Lung (tissue), 12 donors: ENCODE measurements around the gene TRA2B. TPM values are rescaled to one million over a fixed set of nuclear protein-coding genes. Genes with fewer than 3 reads are reported as not detected.

Experiments
- ATAC-seq: fragments of 200-7000 bp; cut with Tn5 transposase; one replicate; pipeline ENCODE4 v1.9.1; 2020; ENCODE audit warnings: moderate number of reproducible peaks; ENCODE audit not compliant: insufficient read depth, low FRiP score
- DNase-seq, 3 donors: peaks; one replicate each; pipeline ENCODE4 v3.0.0-alpha.2; 2013 to 2017
- H3K27ac ChIP-seq, 2 donors: one replicate each; pipeline ENCODE4 v1.5.1; 2013; ENCODE audit warnings: mild to moderate bottlenecking in 2 of 2, moderate library complexity in 2 of 2, control low read depth in 1 of 2, inconsistent platforms in 1 of 2, low read depth in 1 of 2, low read length in 1 of 2
- H3K27me3 ChIP-seq, 3 donors: one replicate each; pipeline ENCODE4 v1.5.1; 2013; ENCODE audit warnings: low read length in 2 of 3; ENCODE audit not compliant: control insufficient read depth in 3 of 3, insufficient read depth in 3 of 3
- H3K36me3 ChIP-seq, 4 donors: one replicate each; pipeline ENCODE4 v1.5.1; 2013; ENCODE audit warnings: low read length in 4 of 4, mild to moderate bottlenecking in 1 of 4, moderate library complexity in 1 of 4; ENCODE audit not compliant: control insufficient read depth in 4 of 4, insufficient read depth in 4 of 4
- H3K4me1 ChIP-seq, 5 donors: one replicate each; pipeline ENCODE4 v1.5.1; 2013; ENCODE audit warnings: low read length in 5 of 5, mild to moderate bottlenecking in 2 of 5, moderate library complexity in 1 of 5; ENCODE audit not compliant: control insufficient read depth in 5 of 5, insufficient read depth in 5 of 5
- H3K4me3 ChIP-seq: one replicate; pipeline ENCODE4 v1.5.1; 2013; ENCODE audit warnings: mild to moderate bottlenecking, control low read depth, moderate library complexity
- H3K9ac ChIP-seq, 2 donors: one replicate each; pipeline ENCODE4 v1.5.1; 2013; ENCODE audit warnings: low read length in 2 of 2, control low read depth in 1 of 2; ENCODE audit not compliant: insufficient read depth in 1 of 2
- H3K9me3 ChIP-seq, 4 donors: one replicate each; pipeline ENCODE4 v1.5.1; 2013; ENCODE audit warnings: low read length in 3 of 4, mild to moderate bottlenecking in 1 of 4, moderate library complexity in 1 of 4; ENCODE audit not compliant: control insufficient read depth in 4 of 4, insufficient read depth in 3 of 4
- CTCF ChIP-seq: IDR thresholded peaks from 2 replicates; pipeline ENCODE4 v1.5.1; 2012; ENCODE audit warnings: mild to moderate bottlenecking; ENCODE audit errors: control extremely low read depth, extremely low read depth
- WGBS, 2 donors: extraction: QIAGEN DNeasy Blood & Tissue Kit; methylation state at CpG; one replicate each; pipeline ENCODE4 v1.1.7; 2013; 5-methylcytosine and 5-hydroxymethylcytosine counted together
- polyA plus RNA-seq, 2 donors: library from polyadenylated mRNA; stranded (reverse); fragments of 200-250 nt; gene quantifications; one replicate each; pipeline ENCODE4 v1.2.1, GENCODE V29; 2013
- total RNA-seq, 2 donors: library from RNA; depleted of rRNA in 1 of 2; stranded (reverse); fragments of >200 nt in 1 of 2; gene quantifications; one replicate each; pipeline ENCODE4 v1.2.1, GENCODE V29; 2014 to 2021
- donor health status: control.
- donor health status: control.
- donor health status: Bipolar disorder and iron deficiency.
- donor health status: healthy.
- donor health status: DM: yes; HTN: yes; CAD: no.

TRA2B gene
- total and polyA plus RNA-seq, 4 donors: 61.2 to 263 (median 95.4) TPM

- DNase-seq: no peak
- TF ChIP-seq CTCF: no peak
- H3K27ac ChIP-seq: no peak overlapping the region
- H3K4me1 ChIP-seq: peaks cover 0 to 5% (median 0%) of the 10 kb centered on the region in 5 donors
- no peak overlapping the region for H3K4me3 ChIP-seq
- WGBS, 2 donors: 93 to 96% methylated on average over 4 of the region's 4 CpGs
- H3K9ac ChIP-seq: no peak overlapping the region
- peaks cover 31 to 87% (median 75%) of the 10 kb centered on the region in 4 donors for H3K36me3 ChIP-seq
- ATAC-seq: no peak
- H3K9me3 ChIP-seq: no peaks in the 10 kb centered on the region
- no peaks in the 10 kb centered on the region for H3K27me3 ChIP-seq
Measured at GRCh38 chr3:185920184-185920583, 17.6 kb downstream of the TRA2B start.

GRCh38 chr3:185916042-185916833 is 21.6 kb downstream of the TRA2B start:
- Histone ChIP-seq H3K9ac (no peak overlapping the region), H3K36me3 (peaks cover 23 to 56% (median 49%) of the 10 kb centered on the region in 4 donors), H3K27ac (no peak overlapping the region), H3K4me1 (no peaks in the 10 kb centered on the region), H3K9me3 (no peaks in the 10 kb centered on the region), H3K4me3 (no peak overlapping the region), H3K27me3 (no peaks in the 10 kb centered on the region)
- ATAC-seq (no peak), DNase-seq (no peak)
- WGBS, 2 donors: 88 to 93% methylated on average over 5 of the region's 5 CpGs
- no peak for TF ChIP-seq CTCF

- H3K36me3 ChIP-seq: peaks cover 21 to 52% (median 44%) of the 10 kb centered on the region in 4 donors
- no peak overlapping the region for H3K9ac ChIP-seq
- no peaks in the 10 kb centered on the region for H3K27me3 ChIP-seq
- no peaks in the 10 kb centered on the region for H3K4me1 ChIP-seq
- ATAC-seq (no peak), DNase-seq (no peak)
- no peak overlapping the region for H3K4me3 ChIP-seq
- H3K27ac ChIP-seq: no peak overlapping the region
- WGBS, 2 donors: 88 to 93% methylated on average over 4 of the region's 4 CpGs
- no peaks in the 10 kb centered on the region for H3K9me3 ChIP-seq
- TF ChIP-seq CTCF: no peak
Measured at GRCh38 chr3:185915642-185916041, 22.2 kb downstream of the TRA2B start.
